Stimulated activated CD4-positive, alpha-beta T cell treated with anti-CD3 and anti-CD28 coated beads, Interleukin-2, amount 100 ng/mL, for 48 hours (primary cell): ENCODE results near the gene CS.

Experiments
- DNase-seq, 2 donors: peaks; one replicate each; pipeline ENCODE4 v3.0.0-alpha.2; 2020

Gene CS

DNA sequence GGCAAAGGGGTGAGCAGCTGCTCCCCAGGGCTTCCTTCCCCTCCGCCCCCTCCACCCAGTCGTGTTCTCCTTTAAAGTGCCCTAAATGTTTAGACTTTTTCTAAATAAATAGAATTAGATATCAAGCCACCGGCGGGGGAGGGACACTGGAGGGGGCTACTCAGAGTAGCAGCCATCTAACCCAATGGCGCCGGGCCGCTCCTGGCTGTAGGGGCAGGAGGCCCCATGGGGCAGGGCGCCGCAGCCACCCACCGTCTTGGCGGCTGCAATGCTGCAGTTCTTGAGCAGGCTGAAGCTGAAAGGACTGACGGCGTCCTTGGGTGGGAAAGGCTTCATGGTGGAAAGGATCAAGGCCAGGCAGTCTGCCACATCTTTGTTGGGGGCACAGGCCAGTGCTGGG is 57.1 kb downstream of the CS start:
- DNase-seq: no peak

DNA sequence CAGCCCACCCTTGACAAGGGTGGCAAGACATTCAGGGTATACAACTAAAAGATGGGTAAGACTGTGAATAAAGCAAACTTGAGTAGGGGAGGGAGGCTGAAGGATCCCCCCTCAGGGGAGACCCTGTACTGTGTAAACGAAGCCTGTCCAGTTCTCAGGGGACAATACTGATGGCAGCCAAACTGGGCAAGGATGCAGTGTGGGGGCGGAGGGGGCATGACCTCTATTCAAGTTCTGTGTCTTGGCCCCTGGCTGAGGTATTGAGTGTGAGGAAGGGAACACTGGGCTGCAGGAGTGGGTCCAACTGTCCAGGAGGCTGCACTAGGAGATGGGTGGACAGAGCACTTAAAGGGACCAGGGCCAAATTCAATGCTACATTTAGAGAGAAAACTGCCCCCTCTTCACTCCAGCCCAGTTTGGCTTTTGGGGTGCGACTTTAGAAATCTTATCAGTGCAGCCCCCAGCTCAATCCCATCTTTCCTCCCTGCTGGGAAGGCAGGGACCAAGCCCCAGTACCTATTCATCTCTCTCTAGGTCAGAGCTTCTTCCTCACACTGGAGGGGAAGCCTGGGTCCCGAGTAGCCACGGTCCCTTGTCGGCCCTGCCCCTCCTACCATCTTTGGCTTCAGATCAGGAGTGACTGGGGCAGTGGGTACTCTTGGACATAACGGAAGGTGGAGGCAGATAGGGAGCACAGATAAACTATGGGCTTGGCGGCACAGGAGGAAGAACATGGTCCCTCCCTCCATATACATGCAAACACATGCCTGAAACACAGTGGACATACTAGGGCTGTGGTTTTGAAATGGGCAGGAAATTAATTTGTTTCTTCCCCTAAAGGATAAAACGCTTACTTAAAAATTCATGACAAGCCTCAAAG is 58.5 kb downstream of the CS start:
- no peak for DNase-seq

DNA sequence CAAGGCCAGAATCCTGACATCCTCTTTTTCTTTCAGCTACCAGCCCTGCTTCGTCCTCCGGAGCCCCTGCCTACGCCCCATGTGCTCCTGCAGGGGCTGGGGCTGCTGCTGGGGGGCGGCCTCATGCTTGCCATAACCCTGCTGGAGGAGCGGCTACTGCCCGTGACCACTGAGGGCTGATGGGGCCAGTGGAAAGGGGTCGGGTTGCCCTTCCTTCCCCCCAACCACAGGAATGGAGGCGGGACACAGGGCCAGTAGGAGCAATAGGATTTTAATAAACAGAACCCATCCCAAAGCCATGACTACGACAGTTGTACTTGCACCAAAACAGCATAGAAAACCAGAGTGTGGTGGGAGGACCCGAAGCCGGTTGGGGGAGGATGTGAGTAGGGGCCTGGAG is 62.6 kb downstream of the CS start:
- DNase-seq: no peak

DNA sequence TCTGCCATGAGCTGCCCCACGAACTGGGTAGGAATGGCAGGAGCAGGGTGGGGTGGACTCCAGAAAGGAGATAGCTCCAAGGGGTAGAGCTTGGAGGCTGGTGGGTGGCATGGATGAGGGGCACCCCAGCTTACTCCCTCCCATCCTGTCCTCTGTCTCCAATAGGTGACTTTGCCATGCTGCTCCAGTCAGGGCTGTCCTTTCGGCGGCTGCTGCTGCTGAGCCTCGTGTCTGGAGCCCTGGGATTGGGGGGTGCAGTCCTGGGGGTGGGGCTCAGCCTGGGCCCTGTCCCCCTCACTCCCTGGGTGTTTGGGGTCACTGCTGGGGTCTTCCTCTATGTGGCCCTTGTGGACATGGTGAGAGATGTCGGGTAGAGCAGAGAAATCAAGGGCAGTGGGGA is 63.1 kb downstream of the CS start:
- no peak for DNase-seq

DNA sequence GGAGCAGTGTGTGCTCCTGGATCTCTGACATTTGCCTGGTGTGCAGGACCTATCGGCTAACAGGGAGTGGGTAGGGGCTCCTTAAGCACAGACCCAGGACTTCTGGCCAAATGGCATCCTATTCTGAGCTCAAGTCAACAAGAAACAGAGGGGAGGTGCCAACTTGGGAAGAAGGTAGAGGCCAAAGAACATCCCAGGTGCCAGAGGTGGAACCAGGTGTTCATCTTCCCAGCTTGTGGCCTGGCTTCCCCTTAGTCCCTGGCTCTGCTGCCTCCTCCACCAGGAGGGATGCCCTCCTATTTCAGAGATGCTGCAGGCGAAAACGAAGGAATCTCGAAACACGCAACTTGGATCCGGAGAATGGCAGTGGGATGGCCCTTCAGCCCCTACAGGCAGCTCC is 64.0 kb downstream of the CS start:
- no peak for DNase-seq

DNA sequence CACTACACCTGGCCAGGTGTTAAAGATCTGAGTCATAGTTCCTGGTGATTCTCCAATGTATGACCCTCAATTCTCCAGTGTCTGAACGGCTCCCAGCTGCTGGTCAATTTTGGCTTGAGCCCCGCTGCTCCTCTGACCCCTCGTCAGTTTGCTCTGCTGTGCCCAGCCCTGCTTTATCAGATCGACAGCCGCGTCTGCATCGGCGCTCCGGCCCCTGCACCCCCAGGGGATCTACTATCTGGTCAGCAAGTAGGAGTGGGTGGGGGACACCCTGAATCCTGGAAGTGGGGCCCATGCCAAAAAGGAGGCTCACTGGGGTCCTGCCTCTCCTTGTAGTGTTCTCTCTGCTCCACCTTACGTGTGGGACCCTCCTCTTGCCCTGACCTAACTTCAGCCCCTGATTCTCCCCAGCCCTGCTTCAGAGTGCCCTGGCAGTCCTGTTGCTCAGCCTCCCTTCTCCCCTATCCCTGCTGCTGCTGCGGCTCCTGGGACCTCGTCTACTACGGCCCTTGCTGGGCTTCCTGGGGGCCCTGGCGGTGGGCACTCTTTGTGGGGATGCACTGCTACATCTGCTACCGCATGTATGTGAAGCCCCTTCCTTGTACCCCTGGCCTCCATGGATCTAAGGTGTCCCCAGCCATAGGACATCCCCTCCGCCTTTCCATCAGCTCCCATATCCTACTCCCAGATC is 65.2 kb downstream of the CS start:
- no peak for DNase-seq

DNA sequence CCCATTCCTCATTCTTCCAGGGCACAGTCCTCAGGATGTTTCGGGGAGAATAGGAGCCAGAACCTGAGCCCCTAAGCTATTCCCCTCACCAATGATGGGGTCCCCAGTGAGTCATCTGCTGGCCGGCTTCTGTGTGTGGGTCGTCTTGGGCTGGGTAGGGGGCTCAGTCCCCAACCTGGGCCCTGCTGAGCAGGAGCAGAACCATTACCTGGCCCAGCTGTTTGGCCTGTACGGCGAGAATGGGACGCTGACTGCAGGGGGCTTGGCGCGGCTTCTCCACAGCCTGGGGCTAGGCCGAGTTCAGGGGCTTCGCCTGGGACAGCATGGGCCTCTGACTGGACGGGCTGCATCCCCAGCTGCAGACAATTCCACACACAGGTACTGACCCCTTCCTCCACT is 68.9 kb downstream of the CS start:
- DNase-seq: no peak

DNA sequence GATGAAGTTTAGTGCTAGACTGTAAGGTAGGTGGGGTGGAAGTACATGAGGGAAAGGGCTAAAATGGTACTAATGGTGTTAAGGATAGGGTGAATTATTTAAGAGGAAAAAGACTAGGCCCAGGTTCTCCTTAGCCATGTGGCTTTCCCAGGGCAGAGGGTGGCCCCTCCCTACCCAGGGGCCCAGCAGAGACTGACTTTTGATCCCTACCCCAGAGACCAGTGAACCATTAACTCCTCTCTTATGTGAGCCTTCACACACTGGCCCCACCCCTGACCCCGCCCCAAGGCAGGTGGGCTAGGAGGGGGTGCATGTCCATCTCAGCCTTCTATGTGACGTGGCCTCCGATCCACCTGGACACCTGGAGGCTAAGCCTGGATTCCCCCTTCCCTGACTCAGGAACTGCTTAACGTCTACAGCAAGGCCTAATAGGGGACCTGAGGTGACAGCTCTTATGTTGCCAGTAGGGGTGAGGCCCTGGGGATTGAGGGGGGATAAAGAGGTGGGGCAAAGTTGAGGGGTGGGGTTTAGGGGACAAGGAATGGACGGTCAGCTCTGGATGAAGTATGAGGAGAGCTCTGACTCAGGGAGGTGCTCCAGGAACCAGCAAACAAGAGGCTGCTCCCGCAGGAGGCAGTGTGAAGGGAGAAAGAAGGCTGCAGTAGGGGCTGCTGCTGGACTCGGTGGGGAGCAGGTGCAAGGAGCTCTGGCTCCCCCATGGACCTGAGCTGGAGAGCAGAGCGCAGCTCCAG is 69.5 kb downstream of the CS start:
- no peak for DNase-seq

DNA sequence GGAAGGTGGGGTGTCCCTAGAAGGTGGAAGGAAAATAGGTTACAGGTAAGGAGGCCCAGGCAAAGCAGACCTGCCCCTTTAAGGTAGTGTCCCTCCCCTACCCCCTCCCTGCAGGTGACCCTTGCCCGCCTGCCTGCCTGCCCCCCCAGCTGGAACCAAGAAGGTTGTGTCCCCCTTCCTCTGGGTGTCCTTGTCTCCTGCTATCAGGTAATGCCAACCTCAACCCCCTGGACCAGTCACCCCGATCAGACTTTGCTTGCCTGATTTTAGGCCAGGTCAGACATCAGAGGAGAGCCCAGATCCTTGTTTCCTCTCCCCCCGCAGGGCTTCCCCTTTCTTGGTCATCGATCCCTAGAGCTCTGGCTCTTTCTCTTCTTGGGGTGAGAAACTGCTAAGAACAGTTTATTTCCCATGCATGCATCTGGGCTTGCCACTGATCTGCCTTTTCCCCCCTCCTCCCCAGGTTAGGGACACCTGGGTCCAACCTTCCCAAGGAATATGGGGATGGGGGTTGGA is 70.2 kb downstream of the CS start, which contains the start of gene SLC39A5:
Gene SLC39A5, plus strand, starts transcription at position 136 of the 516 bp plus-strand sequence. CDS start 1,224 bp downstream, outside the sequence.
- no peak for DNase-seq

DNA sequence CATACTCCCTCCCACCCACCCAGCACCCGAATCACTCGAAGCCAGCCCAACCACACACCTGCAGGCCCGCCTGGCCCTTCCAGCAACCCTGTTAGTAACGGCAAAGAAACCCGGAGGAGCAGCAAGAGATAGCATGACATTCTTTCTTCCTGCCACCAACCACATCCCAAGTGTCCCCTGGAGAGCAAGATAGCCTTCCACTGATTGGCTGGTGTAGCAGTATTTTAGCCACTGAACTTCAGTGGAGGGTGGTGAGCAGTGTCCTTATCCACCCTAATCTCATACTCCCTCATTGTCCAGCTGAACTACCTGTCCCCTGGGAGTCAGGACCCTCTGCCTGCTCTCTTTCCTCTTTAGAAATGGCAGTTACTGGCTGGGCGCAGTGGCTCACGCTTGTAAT is 71.0 kb downstream of the CS start:
- DNase-seq: no peak

DNA sequence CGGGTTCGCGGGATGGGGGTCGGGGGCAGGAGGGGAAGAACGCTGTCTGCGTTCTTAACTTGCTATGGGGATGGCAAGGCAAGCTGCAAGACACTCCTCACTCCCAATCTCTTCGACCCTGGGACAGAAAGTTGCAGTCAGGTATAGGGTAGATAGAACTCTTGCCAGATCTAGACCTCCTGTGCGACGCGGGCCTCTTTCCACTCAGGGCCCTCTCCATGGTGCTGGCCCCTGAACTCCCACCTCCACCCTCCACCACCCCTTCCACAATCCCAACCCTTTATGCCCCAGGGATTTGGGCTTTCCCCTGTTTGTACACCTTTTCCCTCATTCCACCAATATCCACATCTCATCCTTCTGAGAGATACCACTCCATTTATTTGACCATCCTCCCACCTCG is 75.2 kb downstream of the CS start:
- no peak for DNase-seq

DNA sequence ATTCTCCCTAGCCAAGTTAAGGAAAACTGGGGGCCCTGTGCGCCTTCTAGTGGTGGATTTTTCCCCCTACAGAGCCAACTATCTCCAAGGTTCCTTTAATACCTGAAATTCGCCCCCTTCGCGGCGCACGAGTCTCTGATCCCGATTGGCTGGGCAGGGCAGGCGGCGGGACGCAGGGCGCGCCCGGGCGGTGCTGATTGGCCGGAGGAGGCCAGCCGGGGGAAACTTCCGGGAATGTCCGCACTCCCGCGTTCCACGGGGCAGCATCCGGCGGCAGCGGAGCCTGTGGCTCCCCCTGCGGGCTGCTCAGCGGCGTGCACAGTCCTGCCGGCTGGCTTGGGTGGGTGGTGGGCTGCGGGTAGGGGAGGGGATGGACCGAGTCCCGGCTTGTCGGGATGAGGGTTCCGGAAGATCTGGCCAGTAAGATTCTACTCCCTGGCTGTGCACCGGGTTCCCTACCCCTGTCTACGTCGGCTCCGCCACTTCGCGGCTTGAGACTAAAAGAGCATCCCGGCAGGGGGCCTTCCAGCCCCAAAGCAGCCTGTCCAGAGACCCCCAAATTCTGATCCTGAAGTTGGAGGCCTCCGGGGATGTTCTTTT is 75.9 kb downstream of the CS start, which contains the start of gene NABP2:
Gene NABP2, plus strand, starts transcription at position 241 of the 600 bp plus-strand sequence. CDS start 515 bp downstream, outside the sequence.
- DNase-seq: peak; percentile 94

DNA sequence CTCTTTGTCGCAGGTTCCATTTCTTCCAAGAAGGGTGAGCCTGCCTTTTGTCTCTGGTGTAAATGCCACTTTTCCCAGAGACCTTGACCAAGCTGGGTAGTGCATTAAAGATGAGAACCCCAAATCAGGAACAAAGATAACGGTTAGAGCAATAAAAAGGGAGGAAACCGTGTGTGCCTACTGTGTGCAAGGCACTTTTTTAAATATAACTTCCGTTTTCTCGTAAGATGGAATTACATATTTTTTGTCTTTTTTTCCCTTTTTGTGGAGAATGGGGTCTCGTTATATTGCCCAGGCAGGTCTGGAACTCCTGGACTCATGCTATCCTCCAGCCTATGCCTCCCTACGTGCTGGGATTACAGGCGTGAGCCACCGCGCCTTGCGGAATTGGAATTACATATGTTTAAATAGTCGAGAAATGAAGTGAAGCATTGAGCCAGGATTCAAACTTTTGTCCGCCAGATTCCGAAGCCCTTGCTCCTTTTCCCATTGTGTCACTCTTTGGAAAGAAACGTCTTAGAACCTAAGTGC is 76.5 kb downstream of the CS start:
- no peak for DNase-seq

DNA sequence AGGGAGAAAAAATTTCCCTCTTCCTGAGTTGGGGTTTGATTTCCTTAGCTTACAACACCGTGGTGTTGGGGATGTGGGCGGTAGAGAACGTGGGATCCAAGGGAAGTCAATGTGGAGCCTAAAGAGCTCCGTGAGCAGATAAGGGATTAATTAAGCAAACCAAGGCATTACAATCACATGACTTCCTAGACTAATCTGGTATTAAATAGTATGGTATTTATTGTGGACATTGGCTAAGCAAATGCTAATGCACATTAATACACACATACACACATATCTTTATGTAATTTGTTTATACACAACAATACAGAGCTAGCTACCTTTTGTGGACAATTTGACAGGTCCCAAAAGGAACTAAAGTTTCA is 77.6 kb downstream of the CS start:
- DNase-seq: no peak

DNA sequence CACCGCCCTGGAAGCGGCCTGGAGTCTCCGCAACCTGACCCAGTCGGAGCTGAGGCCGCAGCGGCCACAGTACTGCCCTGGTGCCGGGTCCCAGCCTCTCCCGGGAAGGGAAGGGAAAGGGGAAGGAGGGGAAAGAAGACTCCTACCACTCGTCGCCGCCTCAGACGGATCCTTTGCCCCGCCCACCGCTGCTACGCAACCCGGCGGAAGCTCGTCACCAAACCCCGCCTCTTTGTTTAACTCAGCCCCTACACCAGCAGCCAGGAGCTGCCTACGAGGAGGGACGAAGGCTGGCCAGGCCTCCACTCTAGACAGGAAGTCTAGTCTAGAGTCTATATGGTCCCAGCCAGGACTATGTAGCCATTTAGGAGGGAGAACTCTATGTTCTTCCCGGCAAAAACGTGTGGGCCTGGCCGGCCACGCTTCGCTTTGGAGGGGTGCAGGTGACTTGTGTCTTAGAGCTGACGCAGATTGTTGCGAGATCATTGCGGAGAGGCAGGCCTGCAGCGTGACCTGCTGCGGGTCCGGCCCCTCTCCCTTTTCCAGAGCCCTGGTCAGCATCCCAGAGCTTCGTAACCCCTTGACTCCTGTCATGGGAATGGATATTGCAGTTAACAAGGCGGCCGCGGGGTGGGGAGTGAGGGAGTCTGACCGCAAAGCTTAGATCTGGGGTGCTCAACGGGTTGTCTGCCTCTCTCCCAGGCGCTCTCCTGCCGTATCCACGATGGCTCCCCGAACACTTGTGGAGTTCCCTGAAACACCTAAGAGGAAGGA is 78.2 kb downstream of the CS start, which contains the start of gene RNF41:
Gene RNF41, minus strand, starts transcription at position 166 of the 774 bp plus-strand sequence. CDS start 7,875 bp downstream, outside the sequence.
- DNase-seq: peak; percentile 88
